OCI-LY7 (cell line): ENCODE data around the gene PHKG2. TPM values are rescaled to one million over a fixed set of nuclear protein-coding genes. Genes with fewer than 3 reads are reported as not detected.
A peak's percentile ranks its signal among the peaks of the same experiment; 100 is the strongest.

ENCODE experiments used
- BruUV-seq: library from RNA; stranded (reverse); fragments of 400-500 nt; replicated peaks from 2 replicates; lab custom pipeline; 2021; lab: Mats Ljungman, UMichigan
- CTCF ChIA-PET: fragments of 300-600 bp; sonication (Branson Sonifier 250); formaldehyde crosslinking; loops from one replicate; lab custom pipeline; 2022; ENCODE audit warnings: antibody characterized with exemption; ENCODE audit not compliant: unreplicated experiment; lab: Charles Lee
- POLR2A ChIA-PET: fragments of 300-600 bp; sonication (Branson Sonifier 250); formaldehyde crosslinking; loops from one replicate; lab custom pipeline; 2022; ENCODE audit warnings: antibody characterized with exemption; lab: Charles Lee
- DNase-seq: peaks from one replicate; pipeline ENCODE4 v3.0.0-alpha.2; 2015; ENCODE audit warnings: low spot score
- H2AFZ ChIP-seq: fragments of 200-600 bp; sonication (generic), shearing (Covaris generic); 2 replicates; pipeline ENCODE4 v1.6.1; 2014; ENCODE audit warnings: mild to moderate bottlenecking, antibody characterized with exemption, low read length, moderate library complexity
- H3K27ac ChIP-seq: fragments of 200-600 bp; sonication (generic); 2 replicates; pipeline ENCODE4 v1.5.1; 2014; ENCODE audit warnings: mixed run types, low read depth, mild to moderate bottlenecking, moderate library complexity, low read length, inconsistent platforms; ENCODE audit not compliant: poor library complexity, severe bottlenecking
- H3K36me3 ChIP-seq: fragments of 200-600 bp; sonication (generic); 2 replicates; pipeline ENCODE4 v1.6.1; 2014; ENCODE audit warnings: mild to moderate bottlenecking, antibody characterized with exemption, low read length, moderate library complexity, mixed read lengths; ENCODE audit not compliant: insufficient read depth
- H3K4me1 ChIP-seq: fragments of 200-600 bp; sonication (generic); 2 replicates; pipeline ENCODE4 v1.5.1; 2014; ENCODE audit warnings: mild to moderate bottlenecking, low read length; ENCODE audit not compliant: insufficient read depth, poor library complexity, severe bottlenecking
- H3K4me2 ChIP-seq: fragments of 200-600 bp; sonication (generic); 2 replicates; pipeline ENCODE4 v1.6.1; 2014; ENCODE audit warnings: mild to moderate bottlenecking, low read length
- H3K4me3 ChIP-seq: fragments of 200-600 bp; sonication (generic); 2 replicates; pipeline ENCODE4 v1.5.1; 2014; ENCODE audit warnings: mild to moderate bottlenecking, low read depth, low read length; ENCODE audit not compliant: poor library complexity, severe bottlenecking
- H3K79me2 ChIP-seq: fragments of 200-600 bp; sonication (generic); 2 replicates; pipeline ENCODE4 v1.6.1; 2016; ENCODE audit warnings: low read depth, mild to moderate bottlenecking, low read length, moderate library complexity, mixed read lengths; ENCODE audit not compliant: insufficient read depth
- H3K9me2 ChIP-seq: fragments of 200-600 bp; sonication (generic); 2 replicates; pipeline ENCODE4 v1.6.1; 2016; ENCODE audit warnings: mild to moderate bottlenecking, low read length, mixed read lengths; ENCODE audit not compliant: insufficient read depth
- H3K9me3 ChIP-seq: fragments of 200-600 bp; sonication (generic); 2 replicates; pipeline ENCODE4 v1.6.1; 2014; ENCODE audit warnings: mild to moderate bottlenecking, mixed run types, low read length, mixed read lengths
- H4K20me1 ChIP-seq: fragments of 200-600 bp; sonication (generic); 2 replicates; pipeline ENCODE4 v1.6.1; 2014; ENCODE audit warnings: mild to moderate bottlenecking, antibody characterized with exemption, low read length, moderate library complexity, mixed read lengths; ENCODE audit not compliant: insufficient read depth
- EZH2phosphoT487 ChIP-seq: fragments of 200-600 bp; sonication (generic); IDR thresholded peaks from 2 replicates; pipeline ENCODE4 v1.6.1; 2018; ENCODE audit warnings: low read depth, borderline replicate concordance, mild to moderate bottlenecking, mixed run types, antibody characterized with exemption, low read length, moderate library complexity, mixed read lengths
- intact Hi-C: fragments of 100-400 bp; cut with micrococcal nuclease; formaldehyde crosslinking; loops from one replicate; pipeline ENCODE4 v1.10.0; 2022; ENCODE audit not compliant: unreplicated experiment
- total RNA-seq, 2 experiments: library from RNA; depleted of rRNA in 1 of 2; stranded (reverse); fragments of >200 nt in 1 of 2; shearing (Covaris generic) in 1 of 2; gene quantifications; 2 replicates each; pipeline ENCODE4 v1.2.3, GENCODE V29; 2014 to 2022
- TF ChIP-seq, protein P1 (sequence below): fragments of 200-600 bp; sonication (generic); conservative IDR thresholded peaks from 2 replicates; pipeline ENCODE4 v1.5.1; 2014; ENCODE audit warnings: mild to moderate bottlenecking, antibody characterized with exemption, low read length, moderate library complexity, mixed read lengths

PHKG2 gene
- total RNA-seq, 2 experiments from 2014 or later, result 40.5 to 41.9 TPM

DNA sequence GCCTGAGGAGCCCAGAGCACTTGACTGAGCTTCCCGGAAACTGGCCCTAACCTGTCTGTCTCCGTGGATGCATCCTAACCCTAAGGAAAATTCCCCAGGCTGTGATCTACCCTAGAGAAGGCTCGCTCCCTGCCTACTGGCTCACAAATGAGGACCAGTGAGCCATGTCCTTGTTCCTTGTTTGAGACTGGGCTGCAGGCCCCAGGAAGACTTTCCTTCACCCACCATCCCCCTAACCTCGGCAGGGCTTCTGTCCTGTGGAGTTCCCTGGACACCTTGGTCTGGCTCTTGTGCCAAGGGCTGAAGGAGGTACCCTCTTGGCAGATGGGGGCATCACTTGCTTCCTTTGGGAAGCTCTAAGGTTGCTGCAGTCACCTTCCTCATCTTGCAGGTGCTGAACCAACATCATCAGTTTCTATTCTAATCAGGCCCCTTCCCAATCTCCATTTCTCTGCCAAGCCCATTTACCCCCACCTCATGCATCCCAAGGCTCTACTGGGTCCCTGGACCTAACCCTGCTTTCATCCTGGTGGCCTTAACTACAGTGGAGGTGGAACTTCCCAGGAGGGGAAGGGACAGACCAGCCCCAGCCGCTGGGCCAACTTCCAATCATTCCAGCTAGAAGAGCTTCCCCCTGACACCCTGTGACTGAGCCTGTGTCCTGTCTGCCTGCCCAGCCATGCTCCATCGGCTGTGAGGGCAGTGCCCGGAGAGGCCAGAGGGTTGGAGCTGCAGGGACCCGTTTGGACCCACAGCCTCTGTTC, 26.3 kb downstream of the PHKG2 start:
- H2AFZ ChIP-seq, result no peak overlapping the region
- TSS peak; percentile 65 for BruUV-seq
- H4K20me1 ChIP-seq, result no peaks in the 10 kb centered on the region; the same call in 1 of the 2 replicates
- no peaks in the 10 kb centered on the region for H3K9me3 ChIP-seq
- TF ChIP-seq, protein P1, sequence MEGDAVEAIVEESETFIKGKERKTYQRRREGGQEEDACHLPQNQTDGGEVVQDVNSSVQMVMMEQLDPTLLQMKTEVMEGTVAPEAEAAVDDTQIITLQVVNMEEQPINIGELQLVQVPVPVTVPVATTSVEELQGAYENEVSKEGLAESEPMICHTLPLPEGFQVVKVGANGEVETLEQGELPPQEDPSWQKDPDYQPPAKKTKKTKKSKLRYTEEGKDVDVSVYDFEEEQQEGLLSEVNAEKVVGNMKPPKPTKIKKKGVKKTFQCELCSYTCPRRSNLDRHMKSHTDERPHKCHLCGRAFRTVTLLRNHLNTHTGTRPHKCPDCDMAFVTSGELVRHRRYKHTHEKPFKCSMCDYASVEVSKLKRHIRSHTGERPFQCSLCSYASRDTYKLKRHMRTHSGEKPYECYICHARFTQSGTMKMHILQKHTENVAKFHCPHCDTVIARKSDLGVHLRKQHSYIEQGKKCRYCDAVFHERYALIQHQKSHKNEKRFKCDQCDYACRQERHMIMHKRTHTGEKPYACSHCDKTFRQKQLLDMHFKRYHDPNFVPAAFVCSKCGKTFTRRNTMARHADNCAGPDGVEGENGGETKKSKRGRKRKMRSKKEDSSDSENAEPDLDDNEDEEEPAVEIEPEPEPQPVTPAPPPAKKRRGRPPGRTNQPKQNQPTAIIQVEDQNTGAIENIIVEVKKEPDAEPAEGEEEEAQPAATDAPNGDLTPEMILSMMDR, result no peak
- TF ChIP-seq EZH2phosphoT487, result no peak
- CTCF ChIA-PET, result no interaction called here
- no peak overlapping the region for H3K4me3 ChIP-seq
- no peak overlapping the region for H3K4me2 ChIP-seq
- intact Hi-C loops, result no loop called here
- H3K4me1 ChIP-seq, result no peaks in the 10 kb centered on the region
- H3K79me2 ChIP-seq, result no peaks in the 10 kb centered on the region
- no peaks in the 10 kb centered on the region for H3K9me2 ChIP-seq
- H3K27ac ChIP-seq, result no peak overlapping the region
- no peak for DNase-seq
- POLR2A ChIA-PET, result no interaction called here
- peaks cover 60% of the 10 kb centered on the region for H3K36me3 ChIP-seq

DNA sequence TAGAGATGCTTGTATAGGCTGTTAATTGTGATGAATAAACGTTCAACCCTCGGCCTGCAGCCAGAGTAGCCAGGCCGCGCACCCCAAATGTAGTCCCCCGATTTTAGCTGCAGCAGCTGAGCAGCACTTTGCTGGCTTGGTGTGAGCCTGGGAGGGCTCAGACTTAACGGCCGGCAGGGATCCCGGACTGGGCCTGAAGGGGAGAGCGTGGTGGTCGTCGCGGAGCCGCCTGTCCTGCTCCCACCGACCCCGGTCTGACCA, 26.8 kb downstream of the PHKG2 start:
- Histone ChIP-seq H3K4me1 (no peaks in the 10 kb centered on the region), H3K9me2 (no peaks in the 10 kb centered on the region), H2AFZ (no peak overlapping the region), H4K20me1 (no peaks in the 10 kb centered on the region; the same call in 1 of the 2 replicates), H3K79me2 (no peaks in the 10 kb centered on the region), H3K27ac (no peak overlapping the region), H3K36me3 (peaks cover 55% of the 10 kb centered on the region), H3K4me2 (no peak overlapping the region), H3K9me3 (no peaks in the 10 kb centered on the region), H3K4me3 (no peak overlapping the region)
- intact Hi-C loops, result no loop called here
- no peak for TF ChIP-seq EZH2phosphoT487
- TF ChIP-seq, protein P1, result no peak
- CTCF ChIA-PET, result no interaction called here
- BruUV-seq, result no TSS peak
- DNase-seq, result no peak
- POLR2A ChIA-PET, result no interaction called here

DNA sequence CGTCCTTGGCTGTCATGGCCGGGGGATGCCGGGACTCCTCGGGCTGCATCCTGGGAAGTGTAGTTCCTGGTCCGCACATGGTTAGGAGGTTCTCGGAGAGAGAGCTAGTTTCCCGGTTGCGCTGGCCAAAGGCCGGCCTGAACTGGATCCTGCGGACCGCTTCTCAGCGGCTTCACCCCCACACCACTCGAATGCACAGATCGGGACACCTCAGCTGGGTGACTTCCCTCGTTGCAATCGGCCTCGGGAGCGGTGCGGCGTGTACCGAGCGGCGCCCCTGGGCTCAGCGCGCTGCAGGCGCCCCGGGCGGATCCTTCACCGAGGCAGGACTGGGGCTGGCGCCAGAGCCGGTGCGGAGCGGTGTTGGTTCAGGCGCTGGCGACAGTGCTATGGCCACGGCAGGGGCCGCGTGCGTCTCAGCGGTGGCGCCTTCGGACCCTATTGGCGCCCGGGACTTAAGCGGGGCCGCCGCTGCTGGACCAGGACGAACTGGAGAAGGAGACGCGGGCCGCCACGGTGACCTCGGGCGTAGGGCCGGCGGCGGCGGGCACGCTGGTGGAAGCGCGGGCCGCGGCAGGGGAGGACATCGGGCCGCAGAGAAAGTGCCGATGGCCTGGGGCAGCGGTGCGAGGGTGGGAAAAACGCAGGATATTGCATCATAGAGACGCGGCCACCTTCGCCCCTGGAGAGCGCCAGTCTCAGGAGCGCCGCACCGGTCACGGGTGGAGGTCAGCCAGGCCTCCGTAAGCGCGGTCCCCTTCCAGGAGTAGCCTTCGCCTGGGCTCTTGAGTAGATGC, 27.4 kb downstream of the PHKG2 start:
- no TSS peak for BruUV-seq
- no peak overlapping the region for H2AFZ ChIP-seq
- POLR2A ChIA-PET, result no interaction called here
- DNase-seq, result no peak
- no peaks in the 10 kb centered on the region for H3K9me3 ChIP-seq
- H3K79me2 ChIP-seq, result no peaks in the 10 kb centered on the region
- TF ChIP-seq, protein P1, result no peak
- TF ChIP-seq EZH2phosphoT487, result no peak
- no peaks in the 10 kb centered on the region; the same call in 1 of the 2 replicates for H4K20me1 ChIP-seq
- CTCF ChIA-PET, result no interaction called here
- no peak overlapping the region for H3K4me3 ChIP-seq
- intact Hi-C loops, result no loop called here
- H3K4me2 ChIP-seq, result no peak overlapping the region
- H3K4me1 ChIP-seq, result no peaks in the 10 kb centered on the region
- H3K9me2 ChIP-seq, result no peaks in the 10 kb centered on the region
- no peak overlapping the region for H3K27ac ChIP-seq
- H3K36me3 ChIP-seq, result peaks cover 49% of the 10 kb centered on the region
